GM12865 (cell line): ENCODE data around the gene AP3S1.
A peak's percentile ranks its signal among the peaks of the same experiment; 100 is the strongest.
"Not testable (repeated sequence)": the region's sequence is repeated elsewhere in the genome, so short reads cannot be mapped to it uniquely, and the experiment has no call there.

Experiments used
- DNase-seq: peaks from one replicate; pipeline ENCODE4 v3.0.0; 2010; ENCODE audit warnings: low read depth
- H3K4me3 ChIP-seq: 2 replicates; pipeline ENCODE4 v1.5.1; 2011; ENCODE audit warnings: mild to moderate bottlenecking, low read depth, low read length, control low read depth
- CTCF ChIP-seq: IDR thresholded peaks from 2 replicates; pipeline ENCODE4 v1.5.1; 2011; ENCODE audit warnings: low read length, control low read depth, low read depth, inconsistent platforms; ENCODE audit not compliant: insufficient read depth; ENCODE audit errors: missing control alignments

Gene AP3S1

GRCh38 chr5:115820846-115821245, 20.9 kb upstream of the AP3S1 start:
- no peak for DNase-seq
- no peak overlapping the region for H3K4me3 ChIP-seq
- TF ChIP-seq CTCF, result no peak

GRCh38 chr5:115824983-115825382, 16.8 kb upstream of the AP3S1 start:
- H3K4me3 ChIP-seq, DNase-seq: not testable (repeated sequence)

GRCh38 chr5:115825948-115826347, 15.8 kb upstream of the AP3S1 start:
- H3K4me3 ChIP-seq, result no peak overlapping the region
- TF ChIP-seq CTCF, result no peak
- no peak for DNase-seq

GRCh38 chr5:115829913-115830312, 11.8 kb upstream of the AP3S1 start:
- no peak for TF ChIP-seq CTCF
- H3K4me3 ChIP-seq, result no peak overlapping the region
- no peak for DNase-seq

GRCh38 chr5:115831163-115831768, 10.5 kb upstream of the AP3S1 start:
- no peak overlapping the region for H3K4me3 ChIP-seq
- DNase-seq, result peak; percentile 38
- TF ChIP-seq CTCF, result peak; percentile 65

- no peak overlapping the region for H3K4me3 ChIP-seq
- TF ChIP-seq CTCF, result no peak
- DNase-seq, result peak; percentile 14
Measured at GRCh38 chr5:115835481-115835880, 6.3 kb upstream of the AP3S1 start.

- TF ChIP-seq CTCF, result peak; percentile 46
- H3K4me3 ChIP-seq, result peak overlapping the region; percentile 73
- peak; percentile 78 for DNase-seq
Measured at GRCh38 chr5:115838885-115839518, 2.7 kb upstream of the AP3S1 start.
